OCI-LY7 (cell line): ENCODE data around the gene CDC42EP3. TPM values are rescaled to one million over a fixed set of nuclear protein-coding genes. Genes with fewer than 3 reads are reported as not detected.
A peak's percentile ranks its signal among the peaks of the same experiment; 100 is the strongest.

Experiments
- BruUV-seq: library from RNA; stranded (reverse); fragments of 400-500 nt; replicated peaks from 2 replicates; lab custom pipeline; 2021; lab: Mats Ljungman, UMichigan
- CTCF ChIA-PET: fragments of 300-600 bp; sonication (Branson Sonifier 250); formaldehyde crosslinking; loops from one replicate; lab custom pipeline; 2022; ENCODE audit warnings: antibody characterized with exemption; ENCODE audit not compliant: unreplicated experiment; lab: Charles Lee
- POLR2A ChIA-PET: fragments of 300-600 bp; sonication (Branson Sonifier 250); formaldehyde crosslinking; loops from one replicate; lab custom pipeline; 2022; ENCODE audit warnings: antibody characterized with exemption; lab: Charles Lee
- DNase-seq: peaks from one replicate; pipeline ENCODE4 v3.0.0-alpha.2; 2015; ENCODE audit warnings: low spot score
- H2AFZ ChIP-seq: fragments of 200-600 bp; sonication (generic), shearing (Covaris generic); 2 replicates; pipeline ENCODE4 v1.6.1; 2014; ENCODE audit warnings: mild to moderate bottlenecking, antibody characterized with exemption, low read length, moderate library complexity
- H3K27ac ChIP-seq: fragments of 200-600 bp; sonication (generic); 2 replicates; pipeline ENCODE4 v1.5.1; 2014; ENCODE audit warnings: mixed run types, low read depth, mild to moderate bottlenecking, moderate library complexity, low read length, inconsistent platforms; ENCODE audit not compliant: poor library complexity, severe bottlenecking
- H3K36me3 ChIP-seq: fragments of 200-600 bp; sonication (generic); 2 replicates; pipeline ENCODE4 v1.6.1; 2014; ENCODE audit warnings: mild to moderate bottlenecking, antibody characterized with exemption, low read length, moderate library complexity, mixed read lengths; ENCODE audit not compliant: insufficient read depth
- H3K4me1 ChIP-seq: fragments of 200-600 bp; sonication (generic); 2 replicates; pipeline ENCODE4 v1.5.1; 2014; ENCODE audit warnings: mild to moderate bottlenecking, low read length; ENCODE audit not compliant: insufficient read depth, poor library complexity, severe bottlenecking
- H3K4me2 ChIP-seq: fragments of 200-600 bp; sonication (generic); 2 replicates; pipeline ENCODE4 v1.6.1; 2014; ENCODE audit warnings: mild to moderate bottlenecking, low read length
- H3K4me3 ChIP-seq: fragments of 200-600 bp; sonication (generic); 2 replicates; pipeline ENCODE4 v1.5.1; 2014; ENCODE audit warnings: mild to moderate bottlenecking, low read depth, low read length; ENCODE audit not compliant: poor library complexity, severe bottlenecking
- H3K79me2 ChIP-seq: fragments of 200-600 bp; sonication (generic); 2 replicates; pipeline ENCODE4 v1.6.1; 2016; ENCODE audit warnings: low read depth, mild to moderate bottlenecking, low read length, moderate library complexity, mixed read lengths; ENCODE audit not compliant: insufficient read depth
- H3K9me2 ChIP-seq: fragments of 200-600 bp; sonication (generic); 2 replicates; pipeline ENCODE4 v1.6.1; 2016; ENCODE audit warnings: mild to moderate bottlenecking, low read length, mixed read lengths; ENCODE audit not compliant: insufficient read depth
- H3K9me3 ChIP-seq: fragments of 200-600 bp; sonication (generic); 2 replicates; pipeline ENCODE4 v1.6.1; 2014; ENCODE audit warnings: mild to moderate bottlenecking, mixed run types, low read length, mixed read lengths
- H4K20me1 ChIP-seq: fragments of 200-600 bp; sonication (generic); 2 replicates; pipeline ENCODE4 v1.6.1; 2014; ENCODE audit warnings: mild to moderate bottlenecking, antibody characterized with exemption, low read length, moderate library complexity, mixed read lengths; ENCODE audit not compliant: insufficient read depth
- EZH2phosphoT487 ChIP-seq: fragments of 200-600 bp; sonication (generic); IDR thresholded peaks from 2 replicates; pipeline ENCODE4 v1.6.1; 2018; ENCODE audit warnings: low read depth, borderline replicate concordance, mild to moderate bottlenecking, mixed run types, antibody characterized with exemption, low read length, moderate library complexity, mixed read lengths
- intact Hi-C: fragments of 100-400 bp; cut with micrococcal nuclease; formaldehyde crosslinking; loops from one replicate; pipeline ENCODE4 v1.10.0; 2022; ENCODE audit not compliant: unreplicated experiment
- total RNA-seq, 2 experiments: library from RNA; depleted of rRNA in 1 of 2; stranded (reverse); fragments of >200 nt in 1 of 2; shearing (Covaris generic) in 1 of 2; gene quantifications; 2 replicates each; pipeline ENCODE4 v1.2.3, GENCODE V29; 2014 to 2022
- TF ChIP-seq, protein P1 (sequence below): fragments of 200-600 bp; sonication (generic); conservative IDR thresholded peaks from 2 replicates; pipeline ENCODE4 v1.5.1; 2014; ENCODE audit warnings: mild to moderate bottlenecking, antibody characterized with exemption, low read length, moderate library complexity, mixed read lengths

CDC42EP3 gene
- total RNA-seq, 2 experiments from 2014 or later, result 7.2 to 22.9 TPM

DNA sequence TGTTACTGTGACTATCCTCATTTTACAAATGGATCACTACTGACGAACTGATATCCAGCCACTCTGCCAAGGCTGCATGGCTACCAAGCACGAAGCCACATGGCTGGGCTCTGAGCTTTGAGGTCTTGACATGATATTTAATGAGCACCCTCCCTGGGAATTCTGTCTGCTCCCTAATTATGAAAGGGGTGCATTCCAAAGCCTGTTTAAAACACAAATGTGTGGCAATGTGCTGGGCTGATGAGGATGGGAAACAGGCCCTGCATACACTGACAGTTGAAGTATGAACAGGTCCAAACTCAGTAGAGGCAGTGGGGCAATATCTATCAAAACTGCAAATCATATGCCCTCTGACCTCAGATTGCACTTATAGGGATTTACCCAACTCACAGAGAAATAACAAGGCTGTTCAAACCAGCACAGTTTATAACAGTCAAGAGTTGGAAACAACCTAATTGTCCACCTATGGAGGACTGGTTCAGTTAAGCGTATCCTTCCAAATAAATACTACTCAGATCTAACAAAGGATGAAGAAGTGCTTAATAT is 20.8 kb downstream of the CDC42EP3 start:
- Histone ChIP-seq H3K4me2 (peak overlapping the region; percentile 48), H3K9me3 (no peaks in the 10 kb centered on the region; the same call in 1 of the 2 replicates), H4K20me1 (no peaks in the 10 kb centered on the region), H3K9me2 (no peaks in the 10 kb centered on the region), H3K4me1 (peaks cover 68% of the 10 kb centered on the region), H3K27ac (no peak overlapping the region), H3K36me3 (peaks cover 27% of the 10 kb centered on the region), H3K4me3 (no peak overlapping the region), H3K79me2 (peaks cover 4% of the 10 kb centered on the region; the same call in 1 of the 2 replicates), H2AFZ (no peak overlapping the region)
- ChIA-PET POLR2A (no interaction called here), CTCF (no interaction called here)
- TF ChIP-seq, protein P1, sequence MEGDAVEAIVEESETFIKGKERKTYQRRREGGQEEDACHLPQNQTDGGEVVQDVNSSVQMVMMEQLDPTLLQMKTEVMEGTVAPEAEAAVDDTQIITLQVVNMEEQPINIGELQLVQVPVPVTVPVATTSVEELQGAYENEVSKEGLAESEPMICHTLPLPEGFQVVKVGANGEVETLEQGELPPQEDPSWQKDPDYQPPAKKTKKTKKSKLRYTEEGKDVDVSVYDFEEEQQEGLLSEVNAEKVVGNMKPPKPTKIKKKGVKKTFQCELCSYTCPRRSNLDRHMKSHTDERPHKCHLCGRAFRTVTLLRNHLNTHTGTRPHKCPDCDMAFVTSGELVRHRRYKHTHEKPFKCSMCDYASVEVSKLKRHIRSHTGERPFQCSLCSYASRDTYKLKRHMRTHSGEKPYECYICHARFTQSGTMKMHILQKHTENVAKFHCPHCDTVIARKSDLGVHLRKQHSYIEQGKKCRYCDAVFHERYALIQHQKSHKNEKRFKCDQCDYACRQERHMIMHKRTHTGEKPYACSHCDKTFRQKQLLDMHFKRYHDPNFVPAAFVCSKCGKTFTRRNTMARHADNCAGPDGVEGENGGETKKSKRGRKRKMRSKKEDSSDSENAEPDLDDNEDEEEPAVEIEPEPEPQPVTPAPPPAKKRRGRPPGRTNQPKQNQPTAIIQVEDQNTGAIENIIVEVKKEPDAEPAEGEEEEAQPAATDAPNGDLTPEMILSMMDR, result no peak
- TF ChIP-seq EZH2phosphoT487, result no peak
- DNase-seq, result no peak
- no TSS peak for BruUV-seq
- intact Hi-C loops, result loop anchor here (5.0 to 10.0 kb wide), 3 partner anchors 103 to 1296 kb away; partner anchors contain the start of gene CRIM1

DNA sequence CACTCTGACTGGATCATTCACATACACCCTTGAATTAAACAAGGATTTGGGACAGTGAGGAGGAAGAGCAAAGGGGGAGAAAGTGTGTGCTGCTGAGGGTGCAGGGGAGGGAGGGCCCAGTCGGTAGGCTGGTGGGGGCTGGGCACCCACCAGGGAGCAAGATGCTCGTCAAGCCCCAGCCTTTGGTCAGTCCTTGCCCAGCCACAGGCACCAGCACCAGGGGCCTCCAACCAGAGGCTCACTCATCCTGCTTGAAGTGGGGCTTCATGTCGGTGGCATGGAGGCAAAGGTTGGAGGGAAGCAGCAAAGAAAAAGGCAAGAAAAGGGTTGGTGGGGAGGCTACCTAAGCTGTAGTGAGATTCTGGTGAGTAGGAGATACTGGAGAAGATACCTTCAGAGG is 21.9 kb downstream of the CDC42EP3 start:
- POLR2A ChIA-PET, result interaction anchor here (0.6 to 0.8 kb wide), 3 partner anchors 7 to 213 kb away, joined by 3 to 4 read pairs (median 3); no protein-coding TSS in a partner anchor
- Histone ChIP-seq H3K9me2 (no peaks in the 10 kb centered on the region), H3K27ac (no peak overlapping the region), H2AFZ (no peak overlapping the region), H3K9me3 (no peaks in the 10 kb centered on the region; the same call in 1 of the 2 replicates), H3K79me2 (no peaks in the 10 kb centered on the region; the same call in 1 of the 2 replicates), H3K4me3 (no peak overlapping the region), H4K20me1 (no peaks in the 10 kb centered on the region), H3K36me3 (peaks cover 30% of the 10 kb centered on the region), H3K4me1 (peaks cover 64% of the 10 kb centered on the region), H3K4me2 (no peak overlapping the region)
- no TSS peak for BruUV-seq
- CTCF ChIA-PET, result no interaction called here
- intact Hi-C loops, result no loop called here
- TF ChIP-seq, protein P1, result no peak
- no peak for TF ChIP-seq EZH2phosphoT487
- DNase-seq, result no peak

DNA sequence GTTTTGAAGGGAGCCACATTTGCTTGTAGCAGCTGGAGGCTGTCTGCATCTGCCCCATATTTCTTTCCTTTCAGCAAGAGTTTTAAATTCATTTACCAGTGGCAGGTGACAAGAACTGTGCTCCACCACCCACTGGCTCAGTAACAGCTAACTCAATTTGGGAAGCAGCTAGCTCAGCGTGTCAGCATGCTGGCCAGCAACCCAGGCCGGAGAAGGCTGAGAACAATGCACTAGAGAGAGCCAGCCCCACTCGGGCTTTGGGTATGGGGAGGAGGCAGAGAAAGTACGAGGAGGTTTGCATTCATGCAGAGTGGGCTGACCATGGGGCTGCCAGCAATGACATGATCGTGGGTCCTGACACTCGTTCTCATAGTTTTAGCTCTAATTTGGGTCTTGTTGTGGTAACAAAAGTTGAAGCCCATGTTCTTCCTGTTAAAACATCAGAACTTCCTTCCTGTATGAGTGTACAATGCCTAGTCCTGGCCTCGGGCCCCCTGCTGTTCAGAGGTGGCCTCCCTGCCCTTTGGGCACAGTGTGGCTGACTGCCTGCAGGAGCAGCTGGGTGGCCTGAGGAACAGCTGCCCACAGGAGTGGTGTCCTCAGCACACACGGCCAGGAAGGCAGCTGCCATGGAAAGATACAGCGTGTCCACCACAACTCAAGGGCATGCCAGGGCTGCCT is 23.0 kb downstream of the CDC42EP3 start:
- peaks cover 40% of the 10 kb centered on the region for H3K36me3 ChIP-seq
- intact Hi-C loops, result no loop called here
- peaks cover 55% of the 10 kb centered on the region for H3K4me1 ChIP-seq
- CTCF ChIA-PET, result interaction anchor here (0.6 kb wide), 1 partner anchor 227 kb away, joined by 3 read pairs; no protein-coding TSS in a partner anchor
- peak; percentile 29 for DNase-seq
- H3K4me2 ChIP-seq, result peak overlapping the region; percentile 24; the same call in 1 of the 2 replicates
- no TSS peak for BruUV-seq
- no peak overlapping the region for H2AFZ ChIP-seq
- H3K27ac ChIP-seq, result no peak overlapping the region
- H3K4me3 ChIP-seq, result no peak overlapping the region
- no peaks in the 10 kb centered on the region; the same call in 1 of the 2 replicates for H3K9me3 ChIP-seq
- TF ChIP-seq EZH2phosphoT487, result no peak
- TF ChIP-seq, protein P1, result no peak
- H3K9me2 ChIP-seq, result no peaks in the 10 kb centered on the region
- POLR2A ChIA-PET, result interaction anchor here (0.6 to 0.7 kb wide), 7 partner anchors 9 to 484 kb away, joined by 3 to 9 read pairs (median 3); no protein-coding TSS in a partner anchor
- no peaks in the 10 kb centered on the region for H4K20me1 ChIP-seq
- no peaks in the 10 kb centered on the region; the same call in 1 of the 2 replicates for H3K79me2 ChIP-seq
